GM18861 (cell line): ENCODE measurements around the gene PPM1K.
A peak's percentile ranks its signal among the peaks of the same experiment; 100 is the strongest.
"Not testable (repeated sequence)": the region's sequence is repeated elsewhere in the genome, so short reads cannot be mapped to it uniquely, and the experiment has no call there.

Experiments used
- ATAC-seq: cut with Tn5 transposase; IDR thresholded peaks from one replicate; pipeline ENCODE4 v1.9.1; 2021; ENCODE audit not compliant: unreplicated experiment

PPM1K gene

DNA sequence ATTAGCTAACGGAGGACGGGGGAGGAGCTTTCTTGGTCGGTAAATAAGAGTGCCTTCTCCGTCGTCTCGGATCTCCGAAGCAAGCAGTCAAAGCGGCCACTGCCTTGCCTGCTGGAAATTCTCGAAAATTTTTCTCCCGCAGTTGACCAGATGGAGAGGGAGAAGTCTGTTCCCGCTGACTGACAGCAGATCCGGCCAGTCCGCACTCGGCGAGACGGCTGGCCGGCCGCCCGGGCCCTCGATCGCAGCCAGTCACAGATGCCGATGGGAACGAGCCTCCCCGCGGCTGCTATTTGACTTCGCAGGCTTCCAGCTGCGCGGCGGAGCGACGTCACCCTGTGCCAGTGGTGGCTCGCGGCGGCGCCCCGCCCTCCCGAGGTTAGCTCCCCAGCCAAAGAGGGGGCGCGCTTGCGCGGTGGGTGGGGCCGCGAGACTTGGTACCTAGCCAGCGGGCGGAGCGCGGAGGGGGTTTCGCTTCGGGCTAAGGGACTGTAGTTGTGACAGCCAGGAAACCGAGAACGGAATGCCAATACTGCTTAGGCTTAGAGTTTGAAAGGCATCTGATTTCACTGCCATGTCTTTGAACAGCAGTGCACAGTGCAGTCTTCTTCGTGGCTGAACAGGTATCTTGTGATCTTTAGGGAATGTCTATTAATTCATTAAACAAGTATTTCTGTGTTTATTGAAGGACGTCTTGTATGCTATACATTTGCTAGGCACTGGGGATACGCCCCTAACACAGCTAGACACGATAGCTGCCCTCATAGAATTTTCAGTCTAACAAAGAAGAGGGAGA, at the start of gene PPM1K:
PPM1K (minus strand) TSS at position 123 of the 796 bp plus-strand sequence. CDS start 5,978 bp downstream, outside the sequence.
- ATAC-seq: peak; percentile 80

DNA sequence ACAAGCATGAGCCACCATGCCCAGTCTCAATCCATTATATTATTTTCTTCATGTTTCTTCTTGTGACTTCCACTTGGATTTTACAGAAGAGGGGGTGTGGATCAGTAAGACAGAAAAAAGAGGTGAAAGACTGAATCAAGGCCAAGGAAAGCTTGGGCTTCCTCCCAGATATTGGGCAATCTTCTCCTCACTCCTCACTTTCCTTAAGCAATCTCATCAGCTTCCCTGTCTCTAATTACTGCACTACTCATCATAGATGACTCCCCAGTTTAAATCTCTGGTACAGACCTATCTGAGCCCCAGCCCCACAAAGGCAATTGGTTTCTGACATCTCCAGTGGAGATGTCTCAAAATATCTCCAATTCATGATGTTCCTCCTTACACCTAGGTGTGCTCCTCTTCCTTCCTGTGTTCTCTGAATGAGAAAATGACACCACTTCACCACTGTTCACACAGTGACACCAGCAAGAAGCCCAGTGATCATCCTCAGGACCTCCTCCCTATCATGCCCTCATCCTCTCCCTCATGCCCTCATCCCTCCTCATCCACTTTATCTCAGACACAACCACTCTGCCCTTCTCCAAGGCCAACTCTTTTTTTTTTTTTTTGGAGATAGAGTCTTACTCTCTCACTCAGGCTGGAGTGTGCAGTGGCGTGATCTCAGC, 49.5 kb upstream of the PPM1K start:
- no peak for ATAC-seq

DNA sequence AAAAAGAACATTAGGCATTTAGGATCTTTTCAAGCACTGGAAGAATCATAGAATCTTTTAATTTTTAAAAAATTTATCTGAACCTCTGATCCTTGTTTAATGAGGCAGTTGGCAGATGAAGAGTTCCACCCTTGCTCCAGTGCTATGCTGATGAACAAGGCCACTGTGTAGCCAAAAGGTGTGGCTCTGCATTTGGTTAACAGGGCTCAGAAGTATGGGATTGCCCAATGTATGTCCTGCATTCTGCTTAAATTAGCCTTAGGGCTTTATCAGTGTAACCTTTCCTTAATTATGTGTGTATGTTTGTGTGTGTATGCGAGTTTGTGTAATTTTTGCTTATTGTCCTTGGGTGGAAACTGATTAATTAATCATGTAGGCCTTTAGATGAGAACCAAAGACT, 43.3 kb upstream of the PPM1K start:
- no peak for ATAC-seq

DNA sequence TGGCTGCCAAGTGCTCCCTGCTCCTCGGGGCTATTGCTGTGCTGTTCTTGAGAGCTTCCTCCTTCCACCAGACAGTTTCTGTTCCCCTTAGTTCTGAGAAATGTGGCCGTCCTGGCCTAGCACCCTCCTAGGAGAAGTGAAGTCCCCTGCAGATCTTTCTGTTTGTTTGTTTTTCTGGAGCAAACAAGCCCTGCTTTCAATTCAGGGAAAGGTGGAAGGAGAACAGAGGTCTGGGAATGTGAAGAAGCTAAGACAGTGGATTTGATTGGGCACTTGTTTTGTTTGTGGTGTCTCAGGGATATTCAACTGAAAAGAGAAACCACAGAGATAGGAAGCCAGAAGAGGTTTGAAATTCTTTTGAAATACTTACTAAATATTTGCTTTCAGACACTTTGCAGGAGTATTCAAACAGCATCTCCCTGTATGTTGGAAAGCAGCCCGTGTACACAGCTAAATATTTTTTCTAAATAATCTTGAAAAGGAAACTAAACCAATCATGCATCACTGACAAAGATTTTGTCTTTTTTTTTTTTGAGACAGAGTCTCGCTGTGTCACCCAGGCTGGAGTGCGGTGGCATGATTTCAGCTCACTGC, 36.5 kb upstream of the PPM1K start:
- peak; percentile 97 for ATAC-seq

DNA sequence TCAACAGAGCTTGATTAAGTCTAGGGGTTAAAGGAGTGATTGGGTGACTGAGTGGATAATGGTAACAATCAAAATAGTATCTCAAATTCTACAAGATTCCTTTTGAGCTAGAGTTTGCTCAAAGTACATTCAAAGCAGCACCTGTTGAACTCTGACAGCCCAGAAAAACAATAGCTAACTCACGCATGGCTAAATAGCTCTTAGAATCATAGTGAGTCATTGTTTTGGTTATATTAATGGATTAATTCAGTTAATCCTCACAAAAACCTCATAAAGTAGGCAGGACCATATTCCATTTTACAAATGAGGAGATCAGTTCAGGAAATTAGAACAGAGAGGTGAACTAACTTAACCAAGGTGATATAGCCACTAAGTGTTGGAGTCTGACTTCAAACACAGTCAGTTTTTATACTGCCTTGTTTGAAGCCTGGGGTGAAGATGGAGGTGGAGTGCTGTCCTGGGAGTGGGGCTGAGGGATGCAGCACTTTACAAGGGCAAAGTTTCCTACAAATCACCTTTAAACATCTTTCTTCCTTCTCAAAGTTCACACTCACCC, 35.9 kb upstream of the PPM1K start:
- peak; percentile 61 for ATAC-seq

DNA sequence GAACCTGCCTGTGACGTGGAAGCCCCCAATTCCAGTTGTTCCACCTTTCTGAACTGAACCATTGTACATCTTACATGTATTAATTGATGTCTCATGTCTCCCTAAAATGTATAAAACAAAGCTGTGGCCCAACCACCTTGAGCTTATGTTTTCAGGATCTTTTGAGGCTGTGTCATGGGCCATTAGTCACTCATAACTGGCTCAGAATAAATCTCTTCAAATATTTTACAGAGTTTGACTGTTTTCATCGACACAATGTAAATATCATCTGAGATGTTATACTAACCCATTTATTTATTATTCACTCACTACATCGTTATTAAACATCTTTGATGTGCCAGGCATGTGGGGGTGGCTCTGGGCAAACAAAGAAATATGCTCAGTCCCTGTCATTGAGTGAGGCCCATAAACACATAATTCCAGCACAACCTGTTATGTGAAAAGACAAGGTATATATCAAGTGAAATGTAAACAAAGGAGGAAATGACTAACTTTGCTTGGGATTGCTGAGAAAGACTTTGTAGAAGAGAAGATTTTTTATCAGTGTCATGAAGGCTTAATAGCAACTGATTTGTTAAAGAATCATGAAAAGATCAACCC, 34.5 kb upstream of the PPM1K start:
- no peak for ATAC-seq

DNA sequence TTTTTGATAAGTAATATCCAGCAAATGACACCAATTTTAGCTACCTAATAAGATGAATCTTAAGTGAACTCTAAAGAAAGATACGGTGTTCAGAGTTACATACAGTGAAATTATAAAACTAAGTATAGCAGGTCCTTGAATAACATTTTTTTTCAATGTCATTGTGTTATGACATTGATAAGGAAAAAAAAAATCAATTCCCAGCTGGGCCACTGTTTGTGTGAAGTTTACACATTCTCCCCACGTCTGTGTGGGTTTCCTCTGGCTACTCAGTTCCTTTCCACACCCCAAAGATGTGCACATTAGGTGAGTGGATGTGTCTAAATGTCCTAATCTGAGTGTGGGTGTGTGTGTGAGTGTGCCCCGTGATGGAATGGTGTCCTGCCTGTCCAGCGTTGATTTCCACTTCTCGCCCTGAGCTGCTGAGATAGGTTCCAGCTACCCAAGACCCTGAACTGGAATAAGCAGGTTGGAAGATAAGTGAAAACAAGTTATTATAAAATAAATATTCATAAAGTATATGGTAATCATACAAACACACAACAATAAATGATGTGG, 31.2 kb upstream of the PPM1K start:
- no peak for ATAC-seq

DNA sequence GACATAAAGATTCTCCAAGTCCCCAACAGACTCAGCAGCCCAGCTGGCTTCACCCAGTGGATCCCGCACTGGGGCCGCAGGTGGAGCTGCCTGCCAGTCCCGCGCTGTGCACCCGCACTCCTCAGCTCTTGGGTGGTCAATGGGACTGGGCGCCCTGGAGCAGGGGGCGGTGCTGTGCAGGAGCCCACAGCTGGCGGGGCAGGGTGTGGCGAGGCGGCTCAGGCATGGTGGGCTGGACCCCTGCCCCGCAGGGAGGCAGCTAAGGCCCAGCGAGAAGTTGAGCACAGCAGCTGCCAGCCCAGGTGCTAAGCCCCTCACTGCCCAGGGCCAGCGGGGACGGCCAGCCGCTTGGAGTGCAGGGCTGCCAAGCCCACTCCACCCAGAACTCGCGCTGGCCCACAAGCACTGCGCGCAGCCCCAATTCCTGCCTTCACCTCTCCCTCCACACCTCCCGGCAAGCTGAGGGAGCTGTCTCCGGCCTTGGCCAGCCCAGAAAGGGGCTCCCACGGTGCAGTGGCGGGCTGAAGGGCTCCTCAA, 28.8 kb upstream of the PPM1K start:
- not testable (repeated sequence) for ATAC-seq

DNA sequence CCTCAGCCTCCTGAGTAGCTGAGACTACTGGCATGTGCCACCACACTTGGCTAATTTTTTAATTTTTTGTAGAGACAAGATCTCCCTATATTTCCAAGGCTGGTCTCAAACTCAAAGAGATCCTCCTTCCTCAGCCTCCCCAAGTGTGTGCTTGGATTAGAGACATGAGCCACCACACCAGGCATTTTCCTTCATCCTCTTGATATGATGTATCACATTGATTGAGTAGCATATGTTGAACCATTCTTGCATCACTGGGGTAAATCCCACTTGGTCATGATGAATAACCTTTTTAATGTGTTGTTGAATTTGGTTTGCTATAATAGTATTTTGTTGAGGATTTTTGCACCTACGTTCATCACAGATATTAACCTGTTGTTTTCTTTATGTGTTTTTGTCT, 24.2 kb upstream of the PPM1K start:
- no peak for ATAC-seq

DNA sequence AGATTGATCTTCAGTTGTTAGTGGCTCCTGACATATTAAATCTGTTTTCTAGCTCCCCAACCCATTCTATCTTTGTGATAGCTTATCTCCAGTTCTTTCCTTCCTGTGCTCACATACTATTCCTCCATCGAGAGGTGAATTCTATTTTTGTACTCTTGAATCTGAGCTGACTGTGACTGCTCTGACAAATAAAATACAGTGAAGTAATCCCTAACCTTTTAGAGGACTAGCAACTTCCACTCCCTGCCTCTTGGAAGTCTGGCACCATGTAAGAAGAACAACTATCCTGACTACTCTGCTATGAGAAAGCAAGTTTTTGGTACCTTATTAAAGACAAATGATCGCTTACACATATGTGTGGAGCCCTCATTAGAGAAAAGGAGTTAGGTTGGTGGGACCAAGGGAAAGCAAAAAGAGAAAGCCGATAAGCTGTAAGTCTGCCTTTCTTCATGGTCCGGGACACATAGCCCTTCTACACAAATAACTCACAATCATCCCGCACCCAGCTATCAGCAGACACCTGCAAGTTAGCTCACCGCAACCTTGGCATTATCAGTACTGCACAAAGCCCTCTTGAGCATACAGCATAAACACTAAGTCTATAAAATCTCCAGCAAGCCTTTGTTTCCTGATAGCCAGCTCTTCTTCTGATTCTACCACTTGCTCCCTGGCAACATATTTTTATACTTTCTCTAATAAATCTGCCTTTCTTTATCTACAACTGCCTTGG, 13.5 kb upstream of the PPM1K start:
- no peak for ATAC-seq

DNA sequence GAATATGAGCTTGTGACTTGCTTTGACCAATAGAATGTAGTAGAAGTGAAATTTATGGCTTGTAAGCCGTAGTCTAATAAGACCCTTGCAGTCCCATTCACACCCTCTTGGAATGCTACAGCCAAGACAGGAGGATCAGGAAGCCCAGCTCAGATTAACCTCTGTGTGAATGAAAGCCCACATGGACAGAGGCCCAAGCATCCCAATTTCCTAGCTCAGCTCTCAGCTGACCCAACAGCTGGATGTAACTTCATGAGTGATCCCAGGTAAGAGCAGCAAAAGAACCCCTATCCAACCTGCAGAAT, 12.8 kb upstream of the PPM1K start:
- ATAC-seq: no peak

DNA sequence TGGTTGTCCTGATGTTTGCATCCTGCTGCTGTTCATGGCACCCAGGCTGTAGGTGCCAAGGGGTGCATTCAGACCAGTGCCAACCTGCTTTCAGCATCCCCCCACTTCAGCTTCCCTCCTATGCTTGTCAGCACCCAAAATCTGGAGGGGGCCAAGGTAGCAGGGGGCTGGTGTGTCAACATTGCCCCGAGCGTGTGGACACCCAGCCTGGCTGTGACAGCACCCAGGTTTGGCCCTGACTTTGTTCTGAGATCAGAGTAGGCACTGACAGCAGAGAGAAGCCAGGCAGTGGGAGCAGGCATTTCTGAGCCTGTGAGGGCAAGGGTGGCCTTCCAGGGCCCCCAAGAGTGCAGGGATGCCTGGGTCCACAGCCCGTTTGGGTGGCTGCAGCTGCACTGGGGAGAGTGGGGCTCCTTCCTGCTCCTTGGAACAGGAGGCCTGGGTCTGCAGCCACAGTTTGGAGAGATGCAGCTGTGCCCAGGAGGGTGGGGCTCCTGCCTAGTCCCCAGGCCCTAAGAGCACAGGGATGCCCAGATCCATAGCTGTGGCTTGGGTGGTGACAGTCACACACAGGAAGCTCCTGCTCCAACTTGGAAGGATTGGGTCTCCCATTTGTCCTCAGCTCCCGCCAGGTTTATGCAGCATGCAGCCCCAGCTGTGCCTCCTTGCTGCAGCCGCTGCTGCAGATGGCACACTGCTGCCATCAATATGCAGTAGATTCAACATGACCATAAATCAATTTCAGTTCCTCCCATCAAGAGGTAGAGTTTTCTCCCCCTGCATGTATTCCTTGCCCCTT, 12.3 kb upstream of the PPM1K start:
- no peak for ATAC-seq

DNA sequence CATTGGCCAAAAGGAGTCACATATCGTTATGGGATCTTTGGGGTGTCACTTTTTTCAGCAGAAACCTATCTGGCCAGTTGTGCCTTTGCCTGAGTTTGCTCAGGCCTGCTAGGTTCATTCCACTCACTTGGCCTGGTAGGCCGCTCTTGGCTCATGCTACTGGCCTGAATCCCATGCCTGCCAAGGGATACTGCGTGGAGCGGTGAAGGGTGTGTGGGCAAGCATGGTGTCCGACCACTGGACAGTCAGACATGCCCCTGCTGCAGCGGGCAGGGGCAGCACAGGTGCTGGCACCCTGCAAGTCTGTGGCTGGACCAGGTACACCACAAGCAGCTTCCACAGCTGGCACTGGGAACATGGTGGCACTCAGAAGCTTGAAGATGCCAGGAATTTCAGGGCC, 11.3 kb upstream of the PPM1K start:
- ATAC-seq: no peak

DNA sequence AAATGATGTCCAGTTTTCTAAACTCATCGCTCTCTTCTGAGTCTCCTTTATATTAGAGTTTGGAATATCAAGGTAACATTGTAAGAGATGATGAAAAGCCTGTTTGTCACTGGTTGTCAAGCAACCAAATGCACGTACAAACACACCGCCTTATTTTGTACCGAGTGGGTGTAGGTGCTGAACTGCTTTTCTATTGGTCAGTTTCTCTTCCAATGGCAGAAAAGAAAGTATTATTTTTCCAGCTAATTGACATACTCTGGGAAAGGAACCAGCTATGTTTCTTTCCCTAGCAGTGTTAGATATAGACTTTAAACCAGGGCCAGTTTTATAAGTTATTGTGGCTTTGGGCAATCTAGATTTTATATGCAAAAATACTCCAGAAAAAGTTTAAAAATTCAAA, 6.6 kb upstream of the PPM1K start:
- no peak for ATAC-seq

DNA sequence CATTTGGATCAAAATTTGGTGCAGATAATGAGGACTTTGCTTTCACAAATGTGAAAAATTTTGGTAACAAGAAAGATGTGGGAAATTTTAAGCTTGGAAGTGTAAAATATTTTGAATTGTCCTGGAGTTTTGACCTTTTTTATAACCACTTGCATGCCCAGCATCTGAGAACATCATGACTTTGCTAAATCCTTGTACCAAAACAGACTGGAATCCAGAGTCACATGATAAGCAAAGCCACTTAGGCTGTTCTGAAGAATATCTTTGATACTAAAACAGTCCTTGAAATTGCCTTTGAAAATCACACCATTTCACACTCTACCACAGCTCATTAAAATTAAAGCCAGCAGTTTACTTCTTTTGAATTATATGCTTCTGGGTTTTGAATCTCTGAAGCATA, 2.5 kb upstream of the PPM1K start:
- no peak for ATAC-seq

DNA sequence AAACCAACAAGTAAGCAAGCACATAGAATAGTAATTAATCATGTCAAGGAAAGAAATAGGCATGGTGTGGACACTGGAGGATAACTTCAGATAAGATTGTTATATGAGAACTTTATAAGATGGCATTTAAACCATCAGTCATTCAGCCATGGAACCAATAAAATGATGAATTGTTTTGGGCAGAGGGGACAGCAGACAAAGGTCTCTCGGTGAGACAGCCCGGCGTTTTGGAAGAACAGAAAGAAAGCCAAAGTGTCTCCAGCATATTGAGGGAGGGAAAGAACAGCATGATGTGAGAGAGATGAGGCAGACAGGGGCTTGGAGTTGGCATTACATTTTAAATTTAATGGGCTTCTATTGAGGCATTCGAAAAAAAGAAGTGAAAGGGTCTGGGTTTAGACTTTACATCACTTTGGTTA, 883 bp upstream of the PPM1K start:
- ATAC-seq: no peak

DNA sequence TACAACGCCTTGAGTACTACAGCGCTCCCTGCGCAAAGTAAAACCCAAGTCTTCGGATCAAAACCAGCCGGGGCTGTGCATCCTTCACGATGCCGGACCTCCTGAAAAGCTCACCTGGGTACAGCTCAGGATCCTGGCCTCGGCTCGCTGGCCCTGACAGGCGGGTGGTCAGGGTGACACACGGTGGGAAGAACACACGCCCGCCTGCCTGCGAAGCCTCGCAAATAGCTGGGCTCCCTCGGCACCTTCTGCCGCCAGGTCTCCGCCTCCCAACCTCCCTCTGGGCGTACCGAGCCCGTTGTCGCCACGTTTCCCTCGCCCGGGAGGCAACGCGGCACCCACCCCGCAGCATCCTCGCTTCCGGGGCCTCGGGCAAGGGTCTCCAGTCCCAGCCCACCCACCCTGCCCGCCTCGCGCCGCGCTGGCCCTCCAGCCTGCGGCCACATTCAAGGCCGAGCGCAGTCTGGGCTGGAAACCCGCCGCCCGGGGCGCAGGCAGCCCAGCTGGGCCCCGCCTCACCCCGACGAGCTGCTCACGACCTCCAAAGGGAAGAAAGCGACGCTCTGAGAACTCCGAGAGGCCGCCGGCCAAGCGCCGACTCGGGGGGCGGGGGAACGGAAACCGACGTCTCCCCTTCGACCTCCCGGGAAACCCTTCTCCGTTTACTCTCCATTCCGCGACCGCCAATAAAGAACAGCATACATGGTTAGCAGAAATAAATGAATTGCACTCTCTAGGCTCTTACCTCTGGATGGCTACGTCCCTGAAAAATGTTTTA, 511 bp downstream of the PPM1K start:
- no peak for ATAC-seq

DNA sequence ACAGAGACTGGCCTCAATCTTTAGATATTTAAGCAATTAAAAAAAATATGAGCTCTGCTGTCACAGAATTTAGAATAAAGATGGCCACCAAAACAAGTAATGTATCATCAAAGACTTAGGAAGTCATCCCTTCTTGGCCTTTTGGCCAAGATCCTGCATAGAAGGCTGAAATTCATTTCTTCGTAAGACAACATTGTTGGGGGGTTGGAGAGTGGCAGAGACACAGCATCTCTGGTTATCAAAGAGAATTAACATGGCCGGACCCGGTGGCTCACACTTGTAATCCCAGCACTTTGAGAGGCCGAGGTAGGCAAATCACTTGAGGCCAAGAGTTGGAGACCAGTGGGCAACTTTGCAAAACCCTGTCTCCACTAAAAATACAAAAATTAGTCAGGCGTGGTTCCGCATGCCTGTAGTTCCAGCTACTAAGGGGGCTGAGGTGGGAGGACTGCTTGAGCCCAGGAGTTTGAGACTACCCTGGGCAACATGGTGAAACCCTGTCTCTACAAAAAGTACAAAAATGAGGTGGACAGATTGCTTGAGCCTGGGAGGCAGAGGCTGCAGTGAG, 4.0 kb downstream of the PPM1K start:
- no peak for ATAC-seq
